PC-3 (cell line): ENCODE data around the gene SIVA1.

Source experiments
- CTCF ChIP-seq: fragments of 300-600 bp; sonication (generic); conservative IDR thresholded peaks from 2 replicates; pipeline ENCODE4 v1.5.1; 2017; ENCODE audit warnings: antibody characterized with exemption, low read depth, mild to moderate bottlenecking, low read length
- EZH2 ChIP-seq: fragments of 300-600 bp; sonication (generic); IDR thresholded peaks from one replicate; pipeline ENCODE4 v1.6.1; 2017; ENCODE audit warnings: antibody characterized with exemption, mild to moderate bottlenecking, low read length; ENCODE audit not compliant: unreplicated experiment
- EZH2phosphoT487 ChIP-seq: fragments of 300-600 bp; sonication (generic); IDR thresholded peaks from 2 replicates; pipeline ENCODE4 v1.6.1; 2018; ENCODE audit warnings: mild to moderate bottlenecking, antibody characterized with exemption, low read length, borderline replicate concordance

DNA sequence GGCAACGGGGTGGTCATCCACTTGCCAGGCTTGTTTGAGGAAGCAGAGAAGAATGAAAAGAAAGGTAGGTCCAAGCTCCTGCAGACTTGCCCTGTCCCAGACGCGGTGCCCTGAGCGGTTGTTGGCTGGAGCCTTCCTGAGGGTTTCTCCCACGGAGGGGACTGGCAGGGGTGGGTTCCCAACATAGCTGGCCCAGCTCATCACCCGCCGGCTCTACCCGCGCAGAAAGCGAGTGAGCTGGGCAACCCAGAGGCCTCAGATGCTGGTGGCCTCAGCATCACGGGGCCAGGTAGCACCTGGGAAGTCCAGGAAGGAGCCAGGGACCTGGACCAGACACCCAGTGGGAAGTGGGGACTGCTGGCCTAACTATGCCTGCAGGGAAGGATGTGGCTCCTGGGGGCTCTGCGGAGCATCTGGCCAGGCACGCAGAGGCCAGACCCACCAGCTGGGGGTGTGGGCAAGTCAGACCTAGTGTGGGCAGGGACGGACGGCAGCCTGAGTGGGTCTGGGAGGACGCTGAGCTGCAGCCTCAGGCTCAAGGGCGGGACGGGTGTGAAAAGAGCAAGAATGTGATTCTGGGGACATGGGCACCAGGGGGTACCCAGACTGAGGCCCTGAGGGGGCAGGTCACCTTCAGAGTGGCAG is 14.4 kb upstream of the SIVA1 start:
- TF ChIP-seq CTCF = no peak
- no peak for TF ChIP-seq EZH2
- no peak for TF ChIP-seq EZH2phosphoT487
